H1 (cell line): ENCODE data around the gene CORT. TPM values are rescaled to one million over a fixed set of nuclear protein-coding genes. Genes with fewer than 3 reads are reported as not detected.

ENCODE experiments used
- JUND ChIP-seq: IDR thresholded peaks from 2 replicates; pipeline ENCODE4 v1.6.1; 2011; ENCODE audit warnings: mild to moderate bottlenecking, improper control_type of control experiment, low read length
- KDM5A ChIP-seq: fragments of 200-600 bp; IDR thresholded peaks from 2 replicates; pipeline ENCODE4 v1.7.1; 2012; ENCODE audit warnings: mild to moderate bottlenecking, low read length, inconsistent platforms, mixed read lengths
- MAX ChIP-seq: IDR thresholded peaks from 2 replicates; pipeline ENCODE4 v1.6.1; 2012; ENCODE audit warnings: inconsistent platforms
- NRF1 ChIP-seq: IDR thresholded peaks from 2 replicates; pipeline ENCODE4 v1.6.1; 2011; ENCODE audit warnings: mild to moderate bottlenecking, low read depth, low read length, improper control_type of control experiment
- POLR2A ChIP-seq, 2 experiments: IDR thresholded peaks; 1 replicate in 1 of 2; 2 replicates in 1 of 2; pipeline ENCODE4 v1.6.1; 2011; ENCODE audit warnings: low read depth in 2 of 2, low read length in 2 of 2, mild to moderate bottlenecking in 2 of 2; ENCODE audit errors: control extremely low read depth in 1 of 2
- RXRA ChIP-seq: IDR thresholded peaks from 2 replicates; pipeline ENCODE4 v1.6.1; 2011; ENCODE audit warnings: low read depth, mild to moderate bottlenecking, low read length, moderate library complexity; ENCODE audit not compliant: insufficient read depth
- polyA plus RNA-seq, 7 experiments: library from polyadenylated mRNA; depleted of rRNA in 3 of 7; stranded (reverse) in 5 of 7; unstranded in 2 of 7; fragments of >200 nt in 5 of 7; fragments of 200-250 nt in 2 of 7; gene quantifications; 1 replicate in 5 of 7; 2 replicates in 1 of 7; 4 replicates in 1 of 7; pipeline versions ENCODE4 v1.2.1 to v1.2.3, GENCODE V29; 2011 to 2013; ENCODE audit warnings: missing spikeins in 2 of 7, mixed read lengths in 2 of 7
- total RNA-seq: library from RNA; stranded (reverse); fragmentation: NEBNext Ultra II Directional; extraction: Animal tissue kit (Norgen Biotek cat#: 25700); gene quantifications from 2 replicates; pipeline ENCODE4 v1.2.1, GENCODE V29; 2021

The CORT gene
- total and polyA plus RNA-seq, 2 of the 8 experiments (the other 6 are each of a cell fraction or from before 2014, with no cell fraction given) = 0.15 to 0.30 TPM

- TF ChIP-seq MAX (no peak), NRF1 (no peak), RXRA (no peak), POLR2A (IDR thresholded peaks at IDR 0.05; ENCODE audit: control extremely low read depth in 1 of 2, low read depth in 2 of 2, low read length in 2 of 2) (no peak), KDM5A (no peak), JUND (no peak)
These were observed 39.6 kb downstream of the CORT start (continued) for GRCh38 chr1:10489291-10490055.
